ENCODE measurements around the gene OR10W1.
A peak's percentile ranks its signal among the peaks of the same experiment; 100 is the strongest.

OR10W1 gene

GRCh38 chr11:58268142-58268541 is at the start of gene OR10W1:
Gene OR10W1, minus strand, starts transcription at chr11:58268260. Its CDS starts 402 bp downstream, at chr11:58267858.
- H3K27ac Mint-ChIP-seq, result no peak within 1 kb of the TSS
- H3K4me3 Mint-ChIP-seq, result no peak within 1 kb of the TSS
- peaks cover 10% of the 10 kb centered on the region for H3K27me3 Mint-ChIP-seq
- no peaks in the 10 kb centered on the region for H3K36me3 Mint-ChIP-seq
- DNase-seq (ENCODE audit: low spot score in 2 of 2) (no peak), ATAC-seq (ENCODE audit: low read depth) (no peak)
- H3K4me1 Mint-ChIP-seq, result no peaks in the 10 kb centered on the region
- H3K9me3 Mint-ChIP-seq, result no peaks in the 10 kb centered on the region

- Mint-ChIP-seq H3K27me3 (peaks cover 11% of the 10 kb centered on the region), H3K4me1 (no peaks in the 10 kb centered on the region), H3K4me3 (no peak overlapping the region), H3K36me3 (peaks cover 3% of the 10 kb centered on the region), H3K9me3 (peaks cover 3% of the 10 kb centered on the region), H3K27ac (no peak overlapping the region)
- ATAC-seq (ENCODE audit: low read depth), result no peak
- DNase-seq (ENCODE audit: low spot score in 2 of 2), result no peak
Measured at GRCh38 chr11:58316142-58316541, 48.1 kb upstream of the OR10W1 start.

- no peak overlapping the region for H3K4me3 Mint-ChIP-seq
- H3K36me3 Mint-ChIP-seq, result no peaks in the 10 kb centered on the region
- DNase-seq (ENCODE audit: low spot score in 2 of 2) (no peak), ATAC-seq (ENCODE audit: low read depth) (no peak)
- H3K27ac Mint-ChIP-seq, result no peak overlapping the region
- peaks cover 1% of the 10 kb centered on the region for H3K9me3 Mint-ChIP-seq
- H3K27me3 Mint-ChIP-seq, result peaks cover 3% of the 10 kb centered on the region
- no peaks in the 10 kb centered on the region for H3K4me1 Mint-ChIP-seq
Measured at GRCh38 chr11:58301576-58301975, 33.5 kb upstream of the OR10W1 start.

GRCh38 chr11:58292017-58292416 is 24.0 kb upstream of the OR10W1 start:
- H3K4me1 Mint-ChIP-seq, result no peaks in the 10 kb centered on the region
- H3K9me3 Mint-ChIP-seq, result no peaks in the 10 kb centered on the region
- ATAC-seq (ENCODE audit: low read depth), result no peak
- H3K36me3 Mint-ChIP-seq, result no peaks in the 10 kb centered on the region
- no peak overlapping the region for H3K4me3 Mint-ChIP-seq
- H3K27me3 Mint-ChIP-seq, result peaks cover 10% of the 10 kb centered on the region
- DNase-seq (ENCODE audit: low spot score in 2 of 2), result no peak
- no peak overlapping the region for H3K27ac Mint-ChIP-seq

GRCh38 chr11:58289266-58289665 is 21.2 kb upstream of the OR10W1 start:
- DNase-seq (ENCODE audit: low spot score in 2 of 2) (no peak), ATAC-seq (ENCODE audit: low read depth) (no peak)
- Mint-ChIP-seq H3K27me3 (peaks cover 10% of the 10 kb centered on the region), H3K4me1 (no peaks in the 10 kb centered on the region), H3K36me3 (no peaks in the 10 kb centered on the region), H3K27ac (no peak overlapping the region), H3K9me3 (no peaks in the 10 kb centered on the region), H3K4me3 (no peak overlapping the region)

- ATAC-seq (ENCODE audit: low read depth), result peak; percentile 37
- Mint-ChIP-seq H3K27ac (no peak overlapping the region), H3K36me3 (peaks cover 4% of the 10 kb centered on the region), H3K4me3 (no peak overlapping the region), H3K4me1 (no peaks in the 10 kb centered on the region), H3K9me3 (peaks cover 4% of the 10 kb centered on the region), H3K27me3 (peaks cover 6% of the 10 kb centered on the region)
- no peak for DNase-seq (ENCODE audit: low spot score in 2 of 2)
Measured at GRCh38 chr11:58286249-58286648, 18.2 kb upstream of the OR10W1 start.

GRCh38 chr11:58285483-58286040 is 17.5 kb upstream of the OR10W1 start:
- Mint-ChIP-seq H3K4me1 (no peaks in the 10 kb centered on the region), H3K4me3 (no peak overlapping the region), H3K36me3 (peaks cover 4% of the 10 kb centered on the region), H3K27ac (no peak overlapping the region), H3K27me3 (peaks cover 9% of the 10 kb centered on the region), H3K9me3 (peaks cover 7% of the 10 kb centered on the region)
- ATAC-seq (ENCODE audit: low read depth) (no peak), DNase-seq (ENCODE audit: low spot score in 2 of 2) (no peak)

- Mint-ChIP-seq H3K4me3 (no peak overlapping the region), H3K9me3 (peaks cover 4% of the 10 kb centered on the region), H3K27ac (no peak overlapping the region), H3K4me1 (no peaks in the 10 kb centered on the region), H3K36me3 (no peaks in the 10 kb centered on the region), H3K27me3 (peaks cover 9% of the 10 kb centered on the region)
- ATAC-seq (ENCODE audit: low read depth) (no peak), DNase-seq (ENCODE audit: low spot score in 2 of 2) (no peak)
Measured at GRCh38 chr11:58276151-58276550, 8.1 kb upstream of the OR10W1 start.

GRCh38 chr11:58275002-58275401 is 6.9 kb upstream of the OR10W1 start:
- Mint-ChIP-seq H3K36me3 (no peaks in the 10 kb centered on the region), H3K27ac (no peak overlapping the region), H3K4me1 (no peaks in the 10 kb centered on the region), H3K27me3 (peaks cover 5% of the 10 kb centered on the region), H3K9me3 (peaks cover 2% of the 10 kb centered on the region), H3K4me3 (no peak overlapping the region)
- ATAC-seq (ENCODE audit: low read depth) (no peak), DNase-seq (ENCODE audit: low spot score in 2 of 2) (no peak)

- no peak for DNase-seq (ENCODE audit: low spot score in 2 of 2)
- no peaks in the 10 kb centered on the region for H3K4me1 Mint-ChIP-seq
- H3K9me3 Mint-ChIP-seq, result peaks cover 4% of the 10 kb centered on the region
- no peaks in the 10 kb centered on the region for H3K27me3 Mint-ChIP-seq
- H3K36me3 Mint-ChIP-seq, result no peaks in the 10 kb centered on the region
- H3K4me3 Mint-ChIP-seq, result no peak overlapping the region
- no peak overlapping the region for H3K27ac Mint-ChIP-seq
- no peak for ATAC-seq (ENCODE audit: low read depth)
Measured at GRCh38 chr11:58259983-58260382, 8.1 kb downstream of the OR10W1 start.

GRCh38 chr11:58254936-58255335 is 13.1 kb downstream of the OR10W1 start:
- H3K27me3 Mint-ChIP-seq, result no peaks in the 10 kb centered on the region
- no peak overlapping the region for H3K4me3 Mint-ChIP-seq
- peaks cover 2% of the 10 kb centered on the region for H3K36me3 Mint-ChIP-seq
- ATAC-seq (ENCODE audit: low read depth) (no peak), DNase-seq (ENCODE audit: low spot score in 2 of 2) (no peak)
- H3K4me1 Mint-ChIP-seq, result no peaks in the 10 kb centered on the region
- peaks cover 15% of the 10 kb centered on the region for H3K9me3 Mint-ChIP-seq
- no peak overlapping the region for H3K27ac Mint-ChIP-seq

- peaks cover 2% of the 10 kb centered on the region for H3K36me3 Mint-ChIP-seq
- H3K4me3 Mint-ChIP-seq, result no peak overlapping the region
- H3K27ac Mint-ChIP-seq, result no peak overlapping the region
- H3K4me1 Mint-ChIP-seq, result no peaks in the 10 kb centered on the region
- DNase-seq (ENCODE audit: low spot score in 2 of 2), result no peak
- H3K27me3 Mint-ChIP-seq, result peaks cover 10% of the 10 kb centered on the region
- ATAC-seq (ENCODE audit: low read depth), result no peak
- peaks cover 8% of the 10 kb centered on the region for H3K9me3 Mint-ChIP-seq
Measured at GRCh38 chr11:58243954-58244353, 24.1 kb downstream of the OR10W1 start.

GRCh38 chr11:58227956-58228615 is 40.0 kb downstream of the OR10W1 start:
- Mint-ChIP-seq H3K9me3 (peaks cover 4% of the 10 kb centered on the region), H3K36me3 (no peaks in the 10 kb centered on the region), H3K27me3 (peaks cover 9% of the 10 kb centered on the region), H3K27ac (no peak overlapping the region), H3K4me3 (no peak overlapping the region), H3K4me1 (no peaks in the 10 kb centered on the region)
- DNase-seq (ENCODE audit: low spot score in 2 of 2) (no peak), ATAC-seq (ENCODE audit: low read depth) (no peak)

- no peaks in the 10 kb centered on the region for H3K4me1 Mint-ChIP-seq
Measured at GRCh38 chr11:58222721-58223120, 45.3 kb downstream of the OR10W1 start.

More at GRCh38 chr11:58222721-58223120, 45.3 kb downstream of the OR10W1 start:
- Mint-ChIP-seq H3K9me3 (no peaks in the 10 kb centered on the region), H3K36me3 (no peaks in the 10 kb centered on the region), H3K4me3 (no peak overlapping the region), H3K27me3 (peaks cover 10% of the 10 kb centered on the region), H3K27ac (no peak overlapping the region)
- ATAC-seq (ENCODE audit: low read depth) (no peak), DNase-seq (ENCODE audit: low spot score in 2 of 2) (no peak)

Measured in memory B cell (primary cell).